NCI-H1694 treated with DMSO at 0.1 percent for 48 hours (cell line): ENCODE results near the gene HCRT.
A peak's percentile ranks its signal among the peaks of the same experiment; 100 is the strongest.
"Not testable (repeated sequence)": the region's sequence is repeated elsewhere in the genome, so short reads cannot be mapped to it uniquely, and the experiment has no call there.

Experiments
- DNase-seq: peaks from one replicate; lab custom pipeline; 2025; lab: John Stamatoyannopoulos, UW

Gene HCRT

GRCh38 chr17:42184713-42185620 is at the start of gene HCRT:
Gene HCRT, minus strand, starts transcription at chr17:42185452. Its CDS starts 87 bp downstream, at chr17:42185365.
- DNase-seq, result no peak

GRCh38 chr17:42233994-42234393 is 48.7 kb upstream of the HCRT start:
- DNase-seq, result no peak

DNA sequence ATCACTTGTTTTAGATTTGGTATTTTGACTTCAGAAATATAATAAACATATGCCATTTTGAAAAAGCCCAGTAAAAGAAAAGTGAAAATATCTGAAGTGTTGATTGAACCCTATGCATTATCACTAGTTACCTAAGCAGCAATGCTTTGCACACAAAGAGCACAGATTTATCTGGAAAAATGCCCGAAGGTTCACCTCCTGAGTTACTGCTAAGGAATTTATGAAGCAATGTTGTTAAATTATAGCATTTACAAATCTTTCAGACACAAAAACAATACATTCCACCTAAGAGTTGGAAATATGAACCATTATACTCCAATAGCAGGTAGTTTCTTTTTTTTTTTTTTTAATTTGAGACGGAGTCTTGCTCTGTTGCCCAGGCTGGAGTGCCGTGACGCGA is 47.9 kb upstream of the HCRT start:
- no peak for DNase-seq

GRCh38 chr17:42230225-42230624 is 45.0 kb upstream of the HCRT start:
- peak; percentile 11 for DNase-seq

- no peak for DNase-seq
Measured at GRCh38 chr17:42227849-42228700, 42.8 kb upstream of the HCRT start.

- no peak for DNase-seq
Measured at GRCh38 chr17:42225646-42226045, 40.4 kb upstream of the HCRT start.

- no peak for DNase-seq
Measured at GRCh38 chr17:42224651-42225050, 39.4 kb upstream of the HCRT start.

- DNase-seq, result peak; percentile 75
Measured at GRCh38 chr17:42221886-42222745, 36.9 kb upstream of the HCRT start.

DNA sequence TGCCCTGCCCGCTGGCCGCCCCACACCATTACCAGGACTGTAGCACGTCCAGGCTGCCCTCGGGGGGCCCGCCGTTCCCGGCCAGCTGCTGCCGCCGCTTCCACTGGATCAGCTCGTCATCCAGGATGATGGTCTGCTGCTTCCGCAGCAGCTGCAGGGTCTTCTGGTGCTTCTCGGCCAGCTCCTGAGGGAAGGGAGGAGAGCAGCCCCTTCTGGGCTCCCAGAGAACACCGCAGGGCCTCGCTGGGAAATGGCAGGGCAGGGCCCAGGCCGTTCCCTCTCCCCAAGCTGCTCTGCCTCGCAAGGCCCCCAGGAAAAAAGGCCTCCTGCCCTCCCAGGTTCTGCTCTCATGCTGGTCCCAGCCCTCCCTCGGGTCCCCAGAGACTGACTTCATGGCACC is 34.0 kb upstream of the HCRT start:
- DNase-seq, result not testable (repeated sequence)

GRCh38 chr17:42214156-42214555 is 28.9 kb upstream of the HCRT start:
- DNase-seq, result no peak

- DNase-seq, result no peak
Measured at GRCh38 chr17:42212382-42212781, 27.1 kb upstream of the HCRT start.

DNA sequence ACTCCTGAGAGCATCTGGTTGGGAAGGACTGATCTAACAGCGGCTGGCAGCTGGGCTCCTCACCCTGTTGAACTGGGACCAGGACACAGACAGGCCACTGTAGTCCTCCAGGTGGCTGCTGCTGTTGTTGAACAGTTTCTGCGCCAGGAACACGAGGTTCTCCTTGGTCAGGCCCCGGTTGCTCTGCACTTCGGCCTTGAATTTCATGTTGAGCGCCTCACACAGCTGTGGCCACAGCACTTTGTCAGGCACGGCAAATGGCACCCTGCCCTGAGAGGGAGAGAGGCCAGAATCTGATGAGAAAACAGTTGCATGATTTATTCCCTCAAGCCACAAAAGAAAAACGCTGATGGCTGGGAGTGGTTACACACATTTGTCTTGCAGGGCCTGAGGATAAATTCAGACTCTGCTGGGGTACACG is 26.7 kb upstream of the HCRT start:
- not testable (repeated sequence) for DNase-seq

GRCh38 chr17:42210046-42210445 is 24.8 kb upstream of the HCRT start:
- no peak for DNase-seq

DNA sequence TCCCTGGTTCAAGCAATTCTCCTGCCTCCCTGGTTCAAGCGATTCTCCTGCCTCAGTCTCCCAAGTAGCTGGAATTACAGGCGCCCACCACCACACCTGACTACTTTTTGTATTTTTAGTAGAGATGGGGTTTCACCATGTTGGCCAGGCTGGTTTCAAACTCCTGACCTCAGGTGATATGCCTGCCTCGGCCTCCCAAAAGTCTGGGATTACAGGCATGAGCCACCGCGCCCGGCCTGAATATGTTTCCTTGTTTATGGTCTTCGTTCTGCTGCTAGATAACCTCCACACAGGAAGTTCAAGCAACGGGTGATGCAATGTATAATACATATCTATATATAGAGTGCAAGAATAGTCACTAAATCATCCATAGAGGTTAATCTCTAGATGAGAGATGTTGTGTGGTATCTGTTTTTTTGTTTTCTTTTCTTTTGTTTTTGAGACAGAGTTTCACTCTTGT is 20.9 kb upstream of the HCRT start:
- DNase-seq, result not testable (repeated sequence)

DNA sequence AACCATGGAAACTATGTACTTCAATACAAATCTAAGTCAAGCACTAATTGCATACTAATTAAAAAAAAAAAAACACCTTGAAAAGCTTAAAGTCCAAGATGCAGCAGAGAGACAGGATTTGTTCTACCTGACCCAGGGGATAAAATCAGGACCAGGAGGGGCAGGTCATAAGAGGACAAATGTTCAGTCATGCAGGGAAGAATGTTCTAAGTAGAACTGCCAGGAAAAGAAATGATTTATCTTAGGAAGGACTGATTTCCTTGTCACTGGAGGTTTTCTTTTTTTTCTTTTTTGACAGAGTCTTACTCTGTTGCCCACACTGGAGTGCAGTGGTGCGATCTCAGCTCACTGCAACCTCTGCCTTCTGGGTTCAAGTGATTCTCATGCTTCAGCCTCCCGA is 18.1 kb upstream of the HCRT start:
- DNase-seq, result no peak

GRCh38 chr17:42202696-42203095 is 17.4 kb upstream of the HCRT start:
- no peak for DNase-seq

- DNase-seq, result no peak
Measured at GRCh38 chr17:42202159-42202558, 16.9 kb upstream of the HCRT start.

GRCh38 chr17:42201458-42201772 is 16.2 kb upstream of the HCRT start:
- no peak for DNase-seq

GRCh38 chr17:42200706-42201457 is 15.6 kb upstream of the HCRT start:
- no peak for DNase-seq

DNA sequence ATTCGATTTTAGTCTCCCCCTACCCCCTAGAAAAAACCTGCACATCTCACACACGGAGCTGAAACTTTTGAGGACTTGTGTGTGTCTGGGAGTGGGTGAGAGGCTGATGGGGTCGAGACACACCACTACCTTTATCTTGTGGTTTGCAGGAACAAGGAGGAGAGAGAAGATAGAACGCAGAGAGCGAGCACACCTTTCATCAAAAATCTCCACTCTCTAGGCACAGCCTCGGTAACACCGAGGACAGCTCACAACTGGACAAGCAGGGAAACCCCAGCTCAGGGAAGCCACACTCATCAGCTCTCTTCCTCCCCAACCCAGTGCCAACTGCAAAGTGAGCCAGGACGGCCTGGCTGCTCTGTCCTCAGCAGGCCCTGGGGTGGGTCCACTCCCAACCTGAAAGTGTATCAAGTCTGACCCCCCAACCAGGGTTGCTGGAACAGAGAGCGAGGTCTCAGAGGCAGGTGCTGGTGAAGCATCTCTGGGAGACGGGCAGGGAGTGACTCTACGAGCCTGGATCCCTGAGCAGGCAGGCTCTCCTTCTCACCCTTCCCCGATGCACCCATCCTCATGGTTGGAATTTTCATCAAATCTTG is 14.3 kb upstream of the HCRT start:
- DNase-seq, result no peak

DNA sequence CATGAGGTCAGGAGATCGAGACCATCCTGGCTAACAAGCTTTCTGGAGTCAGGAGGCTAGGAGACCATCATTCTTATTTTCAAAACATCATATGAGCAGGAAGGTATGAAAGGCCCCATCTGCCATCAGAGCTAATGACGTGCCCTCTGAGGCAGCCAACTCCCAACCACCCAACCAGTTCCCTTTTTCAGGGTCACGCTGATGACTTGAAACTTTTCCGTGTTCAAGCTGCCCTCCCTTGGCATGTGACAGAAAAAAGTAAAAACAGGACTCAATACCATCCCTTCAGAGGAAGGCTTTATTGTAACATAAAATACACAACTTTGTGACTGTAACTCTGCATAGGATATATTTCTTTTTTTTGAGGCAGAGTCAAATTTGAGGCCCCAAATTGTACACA is 13.6 kb upstream of the HCRT start:
- DNase-seq, result no peak
